ENCODE measurements around the gene MSH3.

Gene MSH3

DNA sequence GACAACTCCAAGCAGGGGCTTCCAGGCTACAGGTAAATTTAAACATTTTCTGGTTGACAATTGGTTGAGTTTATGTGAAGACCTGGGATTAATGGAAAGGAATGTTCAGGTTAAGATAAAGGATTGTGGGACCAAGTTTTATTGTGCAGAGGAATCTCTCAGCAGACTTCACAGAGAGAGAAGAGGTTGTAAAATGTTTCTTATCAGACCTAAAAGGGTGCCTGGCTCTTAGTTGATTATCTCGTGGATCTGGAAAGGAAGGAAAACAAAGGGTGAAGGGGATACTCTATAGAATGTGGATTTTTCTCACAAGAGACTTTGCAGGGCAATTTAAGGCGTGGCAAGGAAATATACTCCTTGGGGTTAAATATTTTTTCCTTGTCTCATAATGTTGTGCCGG, 209.3 kb downstream of the MSH3 start:
- 89 to 91% methylated on average over 3 of the region's 3 CpGs for WGBS, 2 experiments
- Histone ChIP-seq H3K9me3 (ENCODE audit: control insufficient read depth, low read length) (no peaks in the 10 kb centered on the region), H3K4me3 (ENCODE audit: insufficient read depth, low read depth, low read length) (no peak overlapping the region), H3K4me1 (ENCODE audit: control insufficient read depth, insufficient read depth, low read length) (no peaks in the 10 kb centered on the region), H3K36me3 (ENCODE audit: control insufficient read depth, insufficient read depth, low read length) (no peaks in the 10 kb centered on the region), H3K27me3 (ENCODE audit: control insufficient read depth, insufficient read depth, low read length, poor library complexity, severe bottlenecking) (no peaks in the 10 kb centered on the region), H3K27ac (ENCODE audit: insufficient read depth, low read depth, low read length, poor library complexity, severe bottlenecking) (no peak overlapping the region)

DNA sequence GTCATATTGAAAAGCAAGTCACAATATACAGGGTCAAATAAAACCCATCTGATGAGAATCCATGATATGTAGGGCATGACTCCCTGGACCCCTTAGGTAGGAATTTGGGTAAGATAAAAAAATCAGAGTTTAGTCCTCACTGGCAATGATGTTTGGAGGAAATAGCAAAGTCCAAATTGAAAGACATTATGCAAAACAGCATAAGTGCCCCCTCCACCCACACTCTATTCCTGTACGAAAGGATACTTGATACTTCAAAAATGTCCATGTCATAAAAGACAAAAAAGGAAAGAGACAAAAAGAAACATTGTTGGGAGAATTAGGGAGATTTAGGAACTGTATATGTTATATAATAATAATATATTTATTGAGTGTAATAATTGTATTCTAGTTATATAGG, 209.7 kb downstream of the MSH3 start:
- no peak overlapping the region for H3K27ac ChIP-seq (ENCODE audit: insufficient read depth, low read depth, low read length, poor library complexity, severe bottlenecking)
- no peaks in the 10 kb centered on the region for H3K4me1 ChIP-seq (ENCODE audit: control insufficient read depth, insufficient read depth, low read length)
- no peaks in the 10 kb centered on the region for H3K27me3 ChIP-seq (ENCODE audit: control insufficient read depth, insufficient read depth, low read length, poor library complexity, severe bottlenecking)
- WGBS, 2 experiments = 83% methylated on average over 1 of the region's 1 CpG; no CpG with 5 or more reads in 1 of the 2 experiments
- H3K4me3 ChIP-seq (ENCODE audit: insufficient read depth, low read depth, low read length) = no peak overlapping the region
- no peaks in the 10 kb centered on the region for H3K36me3 ChIP-seq (ENCODE audit: control insufficient read depth, insufficient read depth, low read length)
- no peaks in the 10 kb centered on the region for H3K9me3 ChIP-seq (ENCODE audit: control insufficient read depth, low read length)

DNA sequence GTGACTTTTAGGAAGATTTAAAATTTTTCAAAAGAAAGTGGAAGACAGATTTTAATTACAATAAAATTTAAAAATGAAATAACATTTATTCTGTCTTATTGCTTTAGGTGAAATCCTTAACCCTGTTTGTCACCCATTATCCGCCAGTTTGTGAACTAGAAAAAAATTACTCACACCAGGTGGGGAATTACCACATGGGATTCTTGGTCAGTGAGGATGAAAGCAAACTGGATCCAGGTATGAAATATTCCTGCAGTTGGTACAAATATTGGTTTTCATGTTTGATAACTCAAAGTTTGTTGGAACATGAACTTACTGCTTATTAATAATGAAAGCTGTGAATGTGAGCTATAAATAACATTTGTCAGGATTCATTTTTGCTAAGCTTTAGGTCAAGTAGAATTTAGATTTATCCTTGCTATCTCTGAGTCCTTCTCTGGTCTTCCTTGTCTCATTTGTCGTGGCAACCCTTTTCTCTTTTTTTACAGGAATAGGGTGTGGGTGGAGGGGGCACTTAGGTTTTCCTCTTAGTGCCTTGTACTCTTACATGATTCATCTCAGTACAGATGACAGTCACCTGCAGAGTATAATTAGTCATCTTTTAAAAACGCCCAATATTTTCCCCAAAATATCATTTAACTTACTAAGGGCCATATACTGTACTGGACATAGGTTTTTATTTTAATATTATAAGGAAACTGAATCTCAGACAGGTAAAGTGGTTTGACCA, 210.4 kb downstream of the MSH3 start:
- Histone ChIP-seq H3K27me3 (ENCODE audit: control insufficient read depth, insufficient read depth, low read length, poor library complexity, severe bottlenecking) (no peaks in the 10 kb centered on the region), H3K4me1 (ENCODE audit: control insufficient read depth, insufficient read depth, low read length) (no peaks in the 10 kb centered on the region), H3K27ac (ENCODE audit: insufficient read depth, low read depth, low read length, poor library complexity, severe bottlenecking) (no peak overlapping the region), H3K9me3 (ENCODE audit: control insufficient read depth, low read length) (no peaks in the 10 kb centered on the region), H3K36me3 (ENCODE audit: control insufficient read depth, insufficient read depth, low read length) (no peaks in the 10 kb centered on the region), H3K4me3 (ENCODE audit: insufficient read depth, low read depth, low read length) (no peak overlapping the region)
- 85% methylated on average over 3 of the region's 3 CpGs; no CpG with 5 or more reads in 1 of the 2 experiments for WGBS, 2 experiments

DNA sequence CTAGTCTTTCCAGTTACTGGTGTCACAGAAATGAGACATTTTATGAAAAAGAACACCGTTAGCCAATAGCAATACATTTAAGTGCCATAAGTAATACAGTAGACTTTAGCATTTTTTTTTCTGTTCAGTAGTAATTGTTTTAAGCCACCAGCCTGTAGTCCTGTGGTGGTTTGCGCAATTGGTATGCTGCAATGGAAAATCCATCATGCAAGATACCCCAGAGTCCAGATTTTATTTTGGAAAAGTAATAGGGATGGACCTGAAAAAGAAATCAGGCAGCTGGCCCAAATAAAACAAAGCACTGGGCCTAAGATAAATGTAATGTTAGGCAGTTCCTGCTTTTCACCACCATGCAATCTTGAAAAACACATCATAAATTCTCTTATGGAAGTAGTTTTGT, 211.1 kb downstream of the MSH3 start:
- Histone ChIP-seq H3K9me3 (ENCODE audit: control insufficient read depth, low read length) (no peaks in the 10 kb centered on the region), H3K36me3 (ENCODE audit: control insufficient read depth, insufficient read depth, low read length) (no peaks in the 10 kb centered on the region), H3K4me3 (ENCODE audit: insufficient read depth, low read depth, low read length) (no peak overlapping the region), H3K4me1 (ENCODE audit: control insufficient read depth, insufficient read depth, low read length) (no peaks in the 10 kb centered on the region), H3K27me3 (ENCODE audit: control insufficient read depth, insufficient read depth, low read length, poor library complexity, severe bottlenecking) (no peaks in the 10 kb centered on the region), H3K27ac (ENCODE audit: insufficient read depth, low read depth, low read length, poor library complexity, severe bottlenecking) (no peak overlapping the region)
- 100% methylated on average over 2 of the region's 2 CpGs for WGBS, 2 experiments

DNA sequence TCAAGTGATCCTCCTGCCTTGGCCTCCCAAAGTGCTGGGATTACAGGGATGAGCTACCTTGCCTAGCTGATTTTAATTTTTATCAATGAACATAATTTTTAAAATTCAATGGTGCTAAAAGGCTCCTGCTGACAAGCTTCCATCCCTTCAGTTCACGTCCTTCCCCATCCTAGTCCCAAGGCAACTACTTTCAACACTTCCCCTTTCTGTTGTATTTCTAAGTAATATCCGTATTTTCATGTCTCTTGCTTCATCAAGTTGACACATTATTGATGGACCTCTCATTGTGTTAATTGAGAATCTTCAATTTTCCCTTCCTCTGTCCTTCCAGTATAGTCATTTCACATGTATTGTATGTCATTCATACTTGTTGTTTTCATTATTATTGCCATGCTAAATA, 211.9 kb downstream of the MSH3 start:
- 88 to 93% methylated on average over 2 of the region's 2 CpGs for WGBS, 2 experiments
- no peak overlapping the region for H3K4me3 ChIP-seq (ENCODE audit: insufficient read depth, low read depth, low read length)
- no peak overlapping the region for H3K27ac ChIP-seq (ENCODE audit: insufficient read depth, low read depth, low read length, poor library complexity, severe bottlenecking)
- no peaks in the 10 kb centered on the region for H3K36me3 ChIP-seq (ENCODE audit: control insufficient read depth, insufficient read depth, low read length)
- no peaks in the 10 kb centered on the region for H3K27me3 ChIP-seq (ENCODE audit: control insufficient read depth, insufficient read depth, low read length, poor library complexity, severe bottlenecking)
- no peaks in the 10 kb centered on the region for H3K4me1 ChIP-seq (ENCODE audit: control insufficient read depth, insufficient read depth, low read length)
- no peaks in the 10 kb centered on the region for H3K9me3 ChIP-seq (ENCODE audit: control insufficient read depth, low read length)

DNA sequence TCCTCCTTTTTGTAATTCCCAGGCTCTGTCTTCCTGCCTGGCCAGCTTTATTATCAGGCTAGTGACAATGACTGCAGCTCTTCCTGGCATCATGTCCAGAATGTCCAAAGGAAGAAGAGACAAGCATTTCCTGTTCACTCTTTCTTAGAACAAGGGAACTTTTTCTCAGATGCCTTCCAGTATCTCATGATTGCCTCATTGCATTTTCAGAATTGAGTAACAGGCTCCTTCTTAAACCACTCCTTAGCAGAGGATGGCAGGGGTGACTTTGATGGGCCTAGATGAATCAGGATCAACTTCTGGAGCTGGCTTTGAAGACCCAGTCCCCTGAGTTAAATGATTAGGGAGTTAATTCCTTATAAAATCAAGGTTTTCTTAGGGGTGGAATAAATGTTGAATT, 212.8 kb downstream of the MSH3 start:
- Histone ChIP-seq H3K9me3 (ENCODE audit: control insufficient read depth, low read length) (no peaks in the 10 kb centered on the region), H3K27ac (ENCODE audit: insufficient read depth, low read depth, low read length, poor library complexity, severe bottlenecking) (no peak overlapping the region)

DNA sequence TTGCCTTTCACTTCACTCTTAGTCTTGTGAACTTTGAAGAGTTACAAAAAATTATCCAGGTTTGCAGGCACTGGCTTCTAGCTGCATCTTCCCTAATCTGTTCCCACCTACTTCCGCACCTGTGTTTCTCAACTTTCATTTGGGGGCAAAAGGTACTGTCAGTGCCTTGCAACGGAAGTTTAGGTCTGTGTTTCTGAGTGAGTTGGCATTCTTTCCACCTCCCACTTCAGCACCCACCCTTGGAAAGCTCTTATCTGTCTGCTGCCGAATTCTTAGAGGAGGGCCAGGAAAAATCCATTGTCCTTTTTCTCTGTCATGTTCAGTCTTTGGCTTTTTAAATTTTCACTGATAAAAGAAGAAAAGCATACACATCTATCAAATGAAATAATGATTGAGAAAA, 216.0 kb downstream of the MSH3 start:
- H3K4me3 ChIP-seq (ENCODE audit: insufficient read depth, low read depth, low read length) = no peak overlapping the region
- WGBS, 2 experiments = 87 to 91% methylated on average over 3 of the region's 3 CpGs
- no peaks in the 10 kb centered on the region for H3K4me1 ChIP-seq (ENCODE audit: control insufficient read depth, insufficient read depth, low read length)

More for the DNA sequence above, 212.8 kb downstream of the MSH3 start:
- Histone ChIP-seq H3K4me3 (ENCODE audit: insufficient read depth, low read depth, low read length) (no peak overlapping the region), H3K36me3 (ENCODE audit: control insufficient read depth, insufficient read depth, low read length) (no peaks in the 10 kb centered on the region), H3K4me1 (ENCODE audit: control insufficient read depth, insufficient read depth, low read length) (no peaks in the 10 kb centered on the region), H3K27me3 (ENCODE audit: control insufficient read depth, insufficient read depth, low read length, poor library complexity, severe bottlenecking) (no peaks in the 10 kb centered on the region)

DNA sequence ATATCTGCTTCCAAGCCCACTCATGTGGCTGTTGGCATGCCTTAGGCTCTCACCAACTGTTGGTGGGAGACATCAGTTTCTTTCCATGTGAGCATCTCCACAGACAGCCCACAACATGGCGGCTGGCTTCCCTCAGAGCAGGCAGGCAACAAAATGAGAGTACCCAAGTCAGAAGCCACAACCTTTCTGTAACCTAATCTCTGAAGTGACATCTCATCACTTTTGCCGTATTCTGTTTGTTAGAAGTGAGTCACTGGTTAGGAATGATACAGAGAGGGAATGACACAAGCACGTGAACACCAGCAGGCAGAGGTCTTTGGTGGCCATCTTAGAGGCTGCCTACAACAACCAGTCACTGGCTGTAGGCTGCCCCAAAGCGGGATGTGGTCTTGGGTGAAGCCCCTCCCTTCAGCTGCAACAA, 217.1 kb downstream of the MSH3 start:
- H3K9me3 ChIP-seq (ENCODE audit: control insufficient read depth, low read length) = no peaks in the 10 kb centered on the region
- no peaks in the 10 kb centered on the region for H3K4me1 ChIP-seq (ENCODE audit: control insufficient read depth, insufficient read depth, low read length)
- H3K4me3 ChIP-seq (ENCODE audit: insufficient read depth, low read depth, low read length) = no peak overlapping the region
- H3K27me3 ChIP-seq (ENCODE audit: control insufficient read depth, insufficient read depth, low read length, poor library complexity, severe bottlenecking) = no peaks in the 10 kb centered on the region
- no peaks in the 10 kb centered on the region for H3K36me3 ChIP-seq (ENCODE audit: control insufficient read depth, insufficient read depth, low read length)
- 91 to 95% methylated on average over 4 of the region's 4 CpGs for WGBS, 2 experiments
- H3K27ac ChIP-seq (ENCODE audit: insufficient read depth, low read depth, low read length, poor library complexity, severe bottlenecking) = no peak overlapping the region

More for the DNA sequence above, 216.0 kb downstream of the MSH3 start:
- Histone ChIP-seq H3K36me3 (ENCODE audit: control insufficient read depth, insufficient read depth, low read length) (no peaks in the 10 kb centered on the region), H3K27me3 (ENCODE audit: control insufficient read depth, insufficient read depth, low read length, poor library complexity, severe bottlenecking) (no peaks in the 10 kb centered on the region), H3K9me3 (ENCODE audit: control insufficient read depth, low read length) (no peaks in the 10 kb centered on the region), H3K27ac (ENCODE audit: insufficient read depth, low read depth, low read length, poor library complexity, severe bottlenecking) (no peak overlapping the region)

DNA sequence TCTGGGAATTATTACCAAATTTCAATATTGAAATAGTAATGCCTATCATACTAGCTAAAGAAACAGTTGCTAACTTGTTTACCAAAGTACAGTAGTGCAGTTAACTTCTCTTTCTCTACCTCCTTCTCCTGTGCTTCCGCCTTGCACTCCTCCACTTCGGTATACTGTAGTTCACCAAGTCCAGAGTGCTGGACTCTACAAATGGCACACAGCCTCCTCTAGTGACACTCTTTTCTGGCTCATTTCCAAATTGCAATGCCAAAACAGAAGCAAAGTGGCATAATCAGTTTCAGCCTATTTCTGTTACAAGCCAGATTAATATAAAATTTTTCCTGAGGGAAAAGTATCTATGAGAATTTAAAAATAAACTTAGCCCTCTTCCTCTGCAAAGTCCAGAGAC, 219.7 kb downstream of the MSH3 start:
- peaks cover 4% of the 10 kb centered on the region for H3K36me3 ChIP-seq (ENCODE audit: control insufficient read depth, insufficient read depth, low read length)
- no peak overlapping the region for H3K4me3 ChIP-seq (ENCODE audit: insufficient read depth, low read depth, low read length)
- 93 to 96% methylated on average over 2 of the region's 2 CpGs for WGBS, 2 experiments
- H3K27ac ChIP-seq (ENCODE audit: insufficient read depth, low read depth, low read length, poor library complexity, severe bottlenecking) = no peak overlapping the region
- no peaks in the 10 kb centered on the region for H3K9me3 ChIP-seq (ENCODE audit: control insufficient read depth, low read length)
- H3K4me1 ChIP-seq (ENCODE audit: control insufficient read depth, insufficient read depth, low read length) = no peaks in the 10 kb centered on the region
- H3K27me3 ChIP-seq (ENCODE audit: control insufficient read depth, insufficient read depth, low read length, poor library complexity, severe bottlenecking) = no peaks in the 10 kb centered on the region

DNA sequence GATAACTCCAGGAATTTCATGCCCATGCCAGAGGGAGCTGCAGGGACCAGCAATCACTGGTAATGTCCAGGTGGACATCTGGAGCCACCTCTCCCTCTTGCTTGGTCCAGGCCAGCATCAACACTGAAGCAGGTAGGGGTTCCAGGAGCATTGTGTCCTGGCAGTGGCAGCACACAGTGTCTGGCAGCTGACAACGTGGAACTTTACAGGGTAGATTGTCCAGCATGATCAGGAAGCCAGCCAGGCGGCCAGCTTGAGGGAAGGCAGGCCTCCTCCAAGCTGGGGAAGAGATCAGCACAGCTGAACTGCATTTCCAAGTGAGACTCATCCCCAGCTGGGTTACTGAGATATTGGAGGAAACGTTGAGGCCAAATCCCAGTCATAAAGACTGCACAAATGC, 223.1 kb downstream of the MSH3 start:
- Histone ChIP-seq H3K4me3 (ENCODE audit: insufficient read depth, low read depth, low read length) (no peak overlapping the region), H3K36me3 (ENCODE audit: control insufficient read depth, insufficient read depth, low read length) (peaks cover 4% of the 10 kb centered on the region), H3K27ac (ENCODE audit: insufficient read depth, low read depth, low read length, poor library complexity, severe bottlenecking) (no peak overlapping the region), H3K9me3 (ENCODE audit: control insufficient read depth, low read length) (no peaks in the 10 kb centered on the region), H3K27me3 (ENCODE audit: control insufficient read depth, insufficient read depth, low read length, poor library complexity, severe bottlenecking) (no peaks in the 10 kb centered on the region), H3K4me1 (ENCODE audit: control insufficient read depth, insufficient read depth, low read length) (no peaks in the 10 kb centered on the region)
- WGBS, 2 experiments = 90 to 96% methylated on average over 3 of the region's 3 CpGs

DNA sequence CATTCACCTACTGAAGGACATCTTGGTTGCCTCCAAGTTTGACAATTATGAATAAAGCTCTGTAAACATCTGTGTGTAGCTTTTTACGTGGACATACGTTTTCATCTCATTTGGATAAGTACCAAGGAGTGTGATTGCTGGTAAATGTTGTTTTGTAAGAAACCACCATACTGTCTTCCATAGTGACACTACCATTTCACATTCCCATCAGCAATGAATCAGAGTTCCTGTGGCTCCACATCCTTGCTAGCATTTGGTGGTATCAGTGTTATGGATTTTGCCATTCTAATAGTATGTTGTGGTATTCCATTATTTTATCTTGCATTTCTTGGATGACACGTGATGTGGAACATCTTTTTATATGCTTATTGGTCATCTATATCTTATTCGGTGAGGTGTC, 227.3 kb downstream of the MSH3 start:
- Histone ChIP-seq H3K4me1 (ENCODE audit: control insufficient read depth, insufficient read depth, low read length) (no peaks in the 10 kb centered on the region), H3K36me3 (ENCODE audit: control insufficient read depth, insufficient read depth, low read length) (peaks cover 4% of the 10 kb centered on the region), H3K9me3 (ENCODE audit: control insufficient read depth, low read length) (no peaks in the 10 kb centered on the region), H3K4me3 (ENCODE audit: insufficient read depth, low read depth, low read length) (no peak overlapping the region), H3K27me3 (ENCODE audit: control insufficient read depth, insufficient read depth, low read length, poor library complexity, severe bottlenecking) (no peaks in the 10 kb centered on the region), H3K27ac (ENCODE audit: insufficient read depth, low read depth, low read length, poor library complexity, severe bottlenecking) (no peak overlapping the region)
- 89 to 93% methylated on average over 2 to 4 of the region's 4 CpGs for WGBS, 2 experiments

Data from ectodermal cell (in vitro differentiated cells).